Psoas muscle (tissue), 8 donors: ENCODE results near the gene GNA12. TPM values are rescaled to one million over a fixed set of nuclear protein-coding genes. Genes with fewer than 3 reads are reported as not detected.
"Not testable (repeated sequence)": the region's sequence is repeated elsewhere in the genome, so short reads cannot be mapped to it uniquely, and the experiment has no call there.

ENCODE experiments used
- ATAC-seq, 4 donors: fragments of 200-7000 bp; cut with Tn5 transposase; one replicate each; pipeline ENCODE4 v1.9.1; 2020; ENCODE audit warnings: moderate library complexity in 3 of 4, mild to moderate bottlenecking in 2 of 4
- DNase-seq, 2 donors: peaks; one replicate each; pipeline ENCODE4 v3.0.0-alpha.2; 2020
- H3K27ac ChIP-seq: fragments of 200-600 bp; one replicate; pipeline ENCODE4 v1.8.0; 2022
- H3K27me3 ChIP-seq, 3 donors: fragments of 200-600 bp in 1 of 3; one replicate each; pipeline versions ENCODE4 v1.6.1 to v1.8.0; 2013 to 2022; ENCODE audit warnings: low read length in 2 of 3, mild to moderate bottlenecking in 2 of 3, moderate library complexity in 1 of 3; ENCODE audit not compliant: insufficient read depth in 3 of 3
- H3K36me3 ChIP-seq, 2 donors: fragments of 200-600 bp in 1 of 2; one replicate each; pipeline versions ENCODE4 v1.6.1 to v1.8.0; 2013 to 2022; ENCODE audit warnings: low read depth in 1 of 2, mild to moderate bottlenecking in 1 of 2, moderate library complexity in 1 of 2; ENCODE audit not compliant: insufficient read depth in 1 of 2
- H3K4me1 ChIP-seq: fragments of 200-600 bp; one replicate; pipeline ENCODE4 v1.8.0; 2022
- H3K4me3 ChIP-seq: fragments of 200-600 bp; one replicate; pipeline ENCODE4 v1.8.0; 2022; ENCODE audit warnings: mild to moderate bottlenecking
- H3K9me3 ChIP-seq: fragments of 200-600 bp; one replicate; pipeline ENCODE4 v1.8.0; 2022
- WGBS, 3 donors: extraction: QIAGEN DNeasy Blood & Tissue Kit; methylation state at CpG; one replicate each; pipeline versions ENCODE4 v1.1.6 to v1.1.7; 2013; 5-methylcytosine and 5-hydroxymethylcytosine counted together
- intact Hi-C, 2 donors: fragments of 100-400 bp; cut with DNase I; formaldehyde crosslinking; loops; one replicate each; pipeline versions ENCODE4 v1.11.0 to v1.14.2; 2022
- polyA plus RNA-seq, 3 donors: library from polyadenylated mRNA; stranded (reverse); fragments of 200-250 nt; gene quantifications; one replicate each; pipeline ENCODE4 v1.2.3, GENCODE V29; 2013
- total RNA-seq, 4 donors: library from RNA; stranded (reverse); fragmentation: NEBNext Ultra II Directional in 2 of 4; extraction: Animal tissue kit (Norgen Biotek cat#: 25700) in 2 of 4; gene quantifications; one replicate each; pipeline versions ENCODE4 v1.2.1 to v1.2.4, GENCODE V29; 2021 to 2023
- TF ChIP-seq, protein P1 (sequence below): fragments of 200-600 bp; IDR thresholded peaks from one replicate; pipeline ENCODE4 v1.8.0; 2022; ENCODE audit warnings: antibody characterized with exemption
- donor health status: healthy with polysubstance abuse.
- donor health status: DM: no; HTN: no; CAD: no; lungs with moderate emphysema.
- donor health status: Bipolar disorder and iron deficiency.
- donor health status: healthy.
- donor health status: DM: yes; HTN: yes; CAD: no.
- donor health status: DM: no; HTN: no; CAD: no.
- donor health status: DM: no; HTN: no; CAD: no.
- donor health status: DM: yes; HTN: yes; CAD: no.

GNA12 gene
- total and polyA plus RNA-seq, 7 donors: 7.1 to 20.2 (median 15.4) TPM

DNA sequence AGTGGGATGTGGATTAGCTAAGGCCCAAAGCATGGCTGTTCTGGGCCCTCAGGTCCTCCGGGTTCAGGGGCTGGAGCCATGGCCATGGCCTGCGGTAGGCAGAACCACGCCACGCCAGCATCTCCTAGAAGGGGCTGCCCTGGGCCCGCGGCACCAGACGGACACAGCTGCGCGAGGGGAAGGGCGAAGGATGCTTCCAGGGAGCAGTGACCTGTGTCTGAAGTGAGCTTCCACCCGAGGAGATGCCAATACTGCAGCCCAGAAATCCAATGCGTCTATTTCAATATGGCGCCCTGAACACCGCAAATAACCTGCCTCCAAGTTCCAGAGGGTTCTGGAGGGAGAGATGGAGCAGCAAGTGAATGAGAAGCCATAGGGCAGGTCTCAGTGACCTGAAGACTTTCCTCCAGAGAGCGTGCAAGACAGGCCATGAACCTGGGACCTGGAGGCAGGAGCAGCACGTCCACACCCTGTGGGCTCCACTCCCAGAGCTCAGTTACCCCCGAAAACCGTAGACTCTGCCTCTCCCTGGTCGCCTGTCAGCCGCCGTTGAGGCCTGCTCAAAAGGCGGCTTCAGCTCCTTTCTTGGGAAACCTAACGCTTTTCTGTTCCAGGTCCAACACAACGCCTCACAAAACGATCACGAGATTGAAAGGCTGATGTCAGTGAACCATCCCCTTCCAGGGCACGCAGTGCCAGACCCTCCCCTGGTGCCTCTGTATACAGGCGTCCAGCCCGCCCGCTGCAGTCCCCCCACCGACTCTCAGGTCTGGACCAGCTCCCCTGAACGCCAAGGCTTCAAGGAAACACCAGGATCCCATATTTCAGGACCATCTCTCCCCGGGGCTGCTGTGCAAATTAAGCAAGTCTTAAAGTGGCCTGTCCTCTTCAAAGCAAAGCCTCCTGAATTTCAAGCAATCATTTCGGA is 118.7 kb downstream of the GNA12 start:
- no peak overlapping the region for H3K4me3 ChIP-seq
- peaks cover 0 to 12% of the 10 kb centered on the region in 2 donors for H3K36me3 ChIP-seq
- DNase-seq (peak; percentile 6 to 49), ATAC-seq (no peak)
- H3K9me3 ChIP-seq: no peaks in the 10 kb centered on the region
- intact Hi-C loops: no loop called here
- peaks cover 8% of the 10 kb centered on the region for H3K4me1 ChIP-seq
- no peak overlapping the region for H3K27ac ChIP-seq
- H3K27me3 ChIP-seq: no peaks in the 10 kb centered on the region
- TF ChIP-seq, protein P1, sequence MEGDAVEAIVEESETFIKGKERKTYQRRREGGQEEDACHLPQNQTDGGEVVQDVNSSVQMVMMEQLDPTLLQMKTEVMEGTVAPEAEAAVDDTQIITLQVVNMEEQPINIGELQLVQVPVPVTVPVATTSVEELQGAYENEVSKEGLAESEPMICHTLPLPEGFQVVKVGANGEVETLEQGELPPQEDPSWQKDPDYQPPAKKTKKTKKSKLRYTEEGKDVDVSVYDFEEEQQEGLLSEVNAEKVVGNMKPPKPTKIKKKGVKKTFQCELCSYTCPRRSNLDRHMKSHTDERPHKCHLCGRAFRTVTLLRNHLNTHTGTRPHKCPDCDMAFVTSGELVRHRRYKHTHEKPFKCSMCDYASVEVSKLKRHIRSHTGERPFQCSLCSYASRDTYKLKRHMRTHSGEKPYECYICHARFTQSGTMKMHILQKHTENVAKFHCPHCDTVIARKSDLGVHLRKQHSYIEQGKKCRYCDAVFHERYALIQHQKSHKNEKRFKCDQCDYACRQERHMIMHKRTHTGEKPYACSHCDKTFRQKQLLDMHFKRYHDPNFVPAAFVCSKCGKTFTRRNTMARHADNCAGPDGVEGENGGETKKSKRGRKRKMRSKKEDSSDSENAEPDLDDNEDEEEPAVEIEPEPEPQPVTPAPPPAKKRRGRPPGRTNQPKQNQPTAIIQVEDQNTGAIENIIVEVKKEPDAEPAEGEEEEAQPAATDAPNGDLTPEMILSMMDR: no peak
- WGBS, 3 donors: 95 to 96% (median 96%) methylated on average over 34 of the region's 34 CpGs

DNA sequence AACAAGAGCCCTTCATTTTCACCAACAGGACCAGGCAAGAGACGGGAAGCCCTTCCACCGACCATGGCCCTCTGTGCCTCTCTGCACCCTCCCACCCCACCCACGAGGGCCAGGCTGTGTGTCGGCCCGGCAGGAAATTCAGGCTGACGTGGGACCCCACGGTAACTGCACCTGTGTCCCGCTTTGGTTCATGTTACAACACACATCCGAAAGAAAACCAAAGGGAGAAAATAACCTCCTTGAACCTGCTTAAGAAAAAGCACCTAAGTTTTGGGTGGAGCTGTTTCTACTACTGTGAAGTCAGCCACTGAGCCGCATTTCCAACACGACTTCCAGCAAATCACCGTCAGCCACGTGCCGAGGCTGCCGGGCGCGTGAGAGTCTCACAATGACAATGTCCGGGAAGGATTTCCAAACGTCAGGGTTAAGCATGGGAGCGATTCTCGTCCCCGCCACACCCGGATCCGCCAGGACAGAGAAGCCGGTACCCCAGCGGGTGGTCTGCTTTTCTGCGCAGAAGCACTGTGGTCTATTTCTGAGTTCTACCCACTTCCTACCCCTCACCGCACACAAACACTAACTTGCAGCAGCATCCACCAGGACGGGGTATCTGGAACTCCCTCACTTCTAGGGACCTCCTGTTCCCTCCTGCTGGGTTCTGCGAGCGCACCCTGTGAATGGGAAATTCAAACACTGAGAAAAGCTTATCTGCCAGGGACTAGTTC is 119.5 kb downstream of the GNA12 start:
- Histone ChIP-seq H3K36me3 (peaks cover 0 to 12% of the 10 kb centered on the region in 2 donors), H3K9me3 (no peaks in the 10 kb centered on the region), H3K27ac (no peak overlapping the region), H3K4me3 (no peak overlapping the region), H3K4me1 (peaks cover 7% of the 10 kb centered on the region), H3K27me3 (no peaks in the 10 kb centered on the region)
- ATAC-seq (no peak), DNase-seq (peak; percentile 4 to 18)
- TF ChIP-seq, protein P1: no peak
- intact Hi-C loops: no loop called here
- 93 to 95% (median 95%) methylated on average over 31 of the region's 31 CpGs for WGBS, 3 donors

GRCh38 chr7:2724036-2724435 is 120.1 kb downstream of the GNA12 start:
- ATAC-seq, H3K27ac ChIP-seq, H3K27me3 ChIP-seq, H3K4me3 ChIP-seq, H3K9me3 ChIP-seq, H3K4me1 ChIP-seq, intact Hi-C loops: not testable (repeated sequence)
- peaks cover 0 to 12% of the 10 kb centered on the region in 2 donors for H3K36me3 ChIP-seq
- peak; percentile 3 to 19 for DNase-seq
- 96 to 97% (median 96%) methylated on average over 14 to 15 of the region's 15 CpGs for WGBS, 3 donors

GRCh38 chr7:2723138-2723850 is 120.8 kb downstream of the GNA12 start:
- peaks cover 0 to 12% of the 10 kb centered on the region in 2 donors for H3K36me3 ChIP-seq
- TF ChIP-seq, protein P1: no peak

More at GRCh38 chr7:2723138-2723850, 120.8 kb downstream of the GNA12 start:
- no peaks in the 10 kb centered on the region for H3K9me3 ChIP-seq
- ATAC-seq (peak in 2 of 4 donors; percentile 25 to 47), DNase-seq (peak; percentile 10 to 35)
- intact Hi-C loops: no loop called here
- H3K27ac ChIP-seq: no peak overlapping the region
- H3K27me3 ChIP-seq: no peaks in the 10 kb centered on the region
- no peaks in the 10 kb centered on the region for H3K4me1 ChIP-seq
- 74 to 78% (median 75%) methylated on average over 23 of the region's 23 CpGs for WGBS, 3 donors
- no peak overlapping the region for H3K4me3 ChIP-seq
